CD8-positive, alpha-beta memory T cell (primary cell): Measurements from ENCODE around the gene ADGRL1. TPM values are rescaled to one million over a fixed set of nuclear protein-coding genes. Genes with fewer than 3 reads are reported as not detected.

Experiments used
- CTCF ChIA-PET: fragments of 350-600 bp; sonication (Branson Sonifier 250); formaldehyde crosslinking; loops from one replicate; lab custom pipeline; 2021; ENCODE audit warnings: antibody characterized with exemption; lab: Charles Lee
- POLR2A ChIA-PET: fragments of 350-600 bp; sonication (Branson Sonifier 250); formaldehyde crosslinking; loops from one replicate; lab custom pipeline; 2021; ENCODE audit warnings: antibody characterized with exemption; lab: Charles Lee
- DNase-seq, 5 donors: peaks; one replicate each; pipeline versions ENCODE4 v3.0.0 to v3.0.0-alpha.2; 2020 to 2022; ENCODE audit warnings: mixed read lengths in 1 of 5
- H3K27ac ChIP-seq: one replicate; pipeline ENCODE4 v1.7.0; 2013; ENCODE audit warnings: low read depth, mild to moderate bottlenecking, low read length, moderate library complexity
- H3K27me3 ChIP-seq: 2 replicates; pipeline ENCODE4 v1.7.0; 2013; ENCODE audit warnings: low read length, mild to moderate bottlenecking; ENCODE audit not compliant: insufficient read depth, poor library complexity, severe bottlenecking
- H3K36me3 ChIP-seq: 2 replicates; pipeline ENCODE4 v1.7.0; 2013; ENCODE audit warnings: mild to moderate bottlenecking, low read length, moderate library complexity; ENCODE audit not compliant: insufficient read depth
- H3K4me1 ChIP-seq: 2 replicates; pipeline ENCODE4 v1.7.0; 2013; ENCODE audit warnings: mild to moderate bottlenecking, low read length, moderate library complexity; ENCODE audit not compliant: insufficient read depth
- H3K4me3 ChIP-seq: 2 replicates; pipeline ENCODE4 v1.7.0; 2013; ENCODE audit warnings: mild to moderate bottlenecking, low read length
- H3K9me3 ChIP-seq: 2 replicates; pipeline ENCODE4 v1.7.0; 2013; ENCODE audit warnings: mild to moderate bottlenecking, low read length
- H3K27ac Mint-ChIP-seq, 8 donors: one replicate each; pipeline ENCODE4 v1.8.0; 2020 to 2021; ENCODE audit warnings: mixed read lengths in 8 of 8, mild to moderate bottlenecking in 6 of 8, inconsistent platforms in 3 of 8, moderate library complexity in 3 of 8
- H3K27me3 Mint-ChIP-seq, 2 donors: one replicate each; pipeline ENCODE4 v1.8.0; 2020 to 2021; ENCODE audit warnings: mixed read lengths in 2 of 2, mild to moderate bottlenecking in 1 of 2, moderate library complexity in 1 of 2
- H3K36me3 Mint-ChIP-seq, 3 donors: one replicate each; pipeline ENCODE4 v1.8.0; 2020 to 2021; ENCODE audit warnings: mixed read lengths in 3 of 3, inconsistent platforms in 1 of 3, mild to moderate bottlenecking in 1 of 3
- H3K4me1 Mint-ChIP-seq, 3 donors: one replicate each; pipeline ENCODE4 v1.8.0; 2020 to 2021; ENCODE audit warnings: mixed read lengths in 3 of 3, inconsistent platforms in 1 of 3, mild to moderate bottlenecking in 1 of 3
- H3K4me3 Mint-ChIP-seq, 7 donors: one replicate each; pipeline ENCODE4 v1.8.0; 2020 to 2021; ENCODE audit warnings: mixed read lengths in 7 of 7, mild to moderate bottlenecking in 6 of 7, moderate library complexity in 4 of 7, inconsistent platforms in 2 of 7
- H3K9me3 Mint-ChIP-seq, 5 donors: one replicate each; pipeline ENCODE4 v1.8.0; 2020 to 2022; ENCODE audit warnings: mixed read lengths in 5 of 5, mild to moderate bottlenecking in 3 of 5, moderate library complexity in 2 of 5, inconsistent platforms in 1 of 5
- polyA plus RNA-seq: library from polyadenylated mRNA; unstranded; fragments of 300-500 nt; fragmentation: Illumina TruSeq; gene quantifications from one replicate; pipeline ENCODE4 v1.2.3, GENCODE V29; 2021
- total RNA-seq, 2 experiments: library from RNA; stranded (reverse); gene quantifications; one replicate each; pipeline ENCODE4 v1.2.3, GENCODE V29; 2021

ADGRL1 gene
- total and polyA plus RNA-seq, 3 experiments from 2014 or later = 0.81 to 5.8 (median 5.8) TPM

DNA sequence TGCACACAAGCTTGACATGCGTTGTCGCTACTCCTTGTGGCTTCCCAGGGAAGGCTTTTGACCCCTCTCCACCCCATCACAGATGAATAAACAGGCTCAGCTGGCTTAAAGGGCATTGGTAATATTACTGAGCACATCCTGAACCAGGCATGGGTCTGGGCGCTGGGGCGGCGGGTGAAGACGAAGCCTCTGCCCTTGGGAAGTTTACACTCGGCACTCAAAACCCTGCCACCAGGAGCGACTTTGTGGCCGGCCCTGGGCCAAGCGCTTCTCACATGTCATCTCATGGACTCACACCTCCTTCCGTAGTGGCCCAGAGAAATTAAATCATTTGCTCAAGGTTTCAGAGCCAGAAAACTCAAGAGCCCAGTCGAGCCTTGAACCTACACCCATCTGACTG is 37.0 kb downstream of the ADGRL1 start:
- no peaks in the 10 kb centered on the region for H3K27me3 Mint-ChIP-seq
- peaks cover 10 to 24% (median 10%) of the 10 kb centered on the region in 3 donors for H3K36me3 Mint-ChIP-seq
- ChIA-PET POLR2A (no interaction called here), CTCF (interaction anchor here (1.0 to 4.9 kb wide), 2 partner anchors 32 to 233 kb away, joined by 4 to 21 read pairs; partner anchors contain the start of gene ASF1B)
- DNase-seq = no peak
- H3K9me3 Mint-ChIP-seq = no peaks in the 10 kb centered on the region
- Histone ChIP-seq H3K4me3 (no peak overlapping the region), H3K36me3 (peaks cover 10% of the 10 kb centered on the region), H3K4me1 (peaks cover 19% of the 10 kb centered on the region), H3K9me3 (no peaks in the 10 kb centered on the region), H3K27ac (no peak overlapping the region), H3K27me3 (no peaks in the 10 kb centered on the region)
- H3K4me3 Mint-ChIP-seq = no peak overlapping the region
- H3K4me1 Mint-ChIP-seq = peaks cover 23 to 28% (median 27%) of the 10 kb centered on the region in 3 donors
- H3K27ac Mint-ChIP-seq = peak overlapping the region in 4 of 8 donors; percentile 30 to 85 (median 54)

DNA sequence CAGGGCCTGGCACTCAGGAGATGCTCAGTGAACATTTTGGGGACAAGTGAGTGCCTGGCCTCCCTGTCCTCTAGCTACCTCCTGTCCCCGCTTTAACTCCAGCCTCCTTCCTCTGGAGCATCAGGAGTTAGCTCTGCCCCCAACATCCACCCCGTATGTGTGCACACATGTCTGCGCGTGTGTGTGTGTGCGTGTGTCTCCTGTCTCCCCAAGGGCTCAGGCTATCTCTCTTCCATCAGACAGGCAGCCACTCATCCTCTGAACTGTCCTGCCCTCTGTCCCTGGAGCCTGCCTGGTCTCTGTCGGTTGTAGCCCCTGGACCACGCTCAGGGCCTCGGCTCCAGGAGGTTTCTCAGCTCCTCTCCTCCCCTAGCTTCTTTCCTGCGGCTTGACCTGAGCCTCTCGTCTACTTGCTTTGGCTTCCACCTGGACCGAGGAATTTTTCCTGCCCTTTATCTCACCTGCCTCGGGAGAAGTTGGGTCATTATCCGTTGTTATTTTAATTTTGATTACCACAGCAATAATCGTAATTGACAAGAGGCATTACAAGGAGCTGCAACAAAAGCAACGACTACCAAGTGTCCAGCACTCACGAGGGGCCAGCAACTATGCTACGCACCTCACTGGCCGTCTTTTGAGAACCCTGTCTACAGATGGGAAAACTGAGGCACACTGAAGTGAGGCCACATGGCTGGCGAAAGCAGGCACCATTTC is 37.6 kb downstream of the ADGRL1 start:
- H3K27ac Mint-ChIP-seq = peak overlapping the region; percentile 13 to 87 (median 78)
- H3K4me1 Mint-ChIP-seq = peaks cover 23 to 28% (median 27%) of the 10 kb centered on the region in 3 donors
- H3K4me3 Mint-ChIP-seq = peak overlapping the region in 6 of 7 donors; percentile 4 to 70 (median 41)
- Histone ChIP-seq H3K27ac (no peak overlapping the region), H3K36me3 (peaks cover 10% of the 10 kb centered on the region), H3K4me3 (no peak overlapping the region), H3K9me3 (no peaks in the 10 kb centered on the region), H3K27me3 (no peaks in the 10 kb centered on the region), H3K4me1 (peaks cover 19% of the 10 kb centered on the region)
- ChIA-PET CTCF (interaction anchor here (1.0 to 4.9 kb wide), 3 partner anchors 18 to 233 kb away, joined by 3 to 21 read pairs (median 4); partner anchors contain the start of gene ASF1B), POLR2A (interaction anchor here (0.6 to 1.6 kb wide), 3 partner anchors 18 to 286 kb away, joined by 3 to 7 read pairs (median 5); partner anchors contain the start of gene ASF1B)
- H3K27me3 Mint-ChIP-seq = no peaks in the 10 kb centered on the region
- H3K36me3 Mint-ChIP-seq = peaks cover 10 to 21% (median 10%) of the 10 kb centered on the region in 3 donors
- no peaks in the 10 kb centered on the region for H3K9me3 Mint-ChIP-seq
- DNase-seq = no peak

DNA sequence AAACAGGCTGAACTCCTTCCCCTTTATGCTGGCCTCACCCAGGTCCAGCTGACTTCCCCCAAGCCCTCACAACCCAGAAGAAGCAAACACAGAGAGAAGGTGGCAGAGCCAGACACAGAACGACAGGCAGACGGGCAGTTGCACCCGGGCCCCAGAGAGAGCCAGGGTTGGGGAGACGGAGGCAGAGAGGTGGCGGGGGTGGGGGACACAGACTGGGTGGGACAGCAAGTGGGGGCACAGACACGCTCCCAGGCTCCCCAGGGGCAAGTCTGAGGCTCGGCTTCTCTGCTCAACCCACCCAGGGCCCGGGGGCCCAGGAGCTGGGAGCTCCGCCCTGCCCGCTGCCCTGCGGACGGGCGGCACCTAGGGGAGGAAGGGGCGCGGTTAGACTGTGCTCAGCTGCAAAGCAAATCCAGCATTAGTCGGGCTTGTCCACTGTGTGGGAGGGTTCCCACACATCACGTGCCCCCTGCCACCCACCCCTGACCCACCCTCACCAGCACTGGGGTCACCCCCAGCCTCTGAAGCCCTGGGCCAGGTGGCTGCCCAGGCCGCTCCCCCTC is 38.3 kb downstream of the ADGRL1 start:
- Histone ChIP-seq H3K4me3 (peak overlapping the region; percentile 64), H3K36me3 (peaks cover 10% of the 10 kb centered on the region), H3K27ac (no peak overlapping the region), H3K9me3 (no peaks in the 10 kb centered on the region), H3K4me1 (peaks cover 19% of the 10 kb centered on the region), H3K27me3 (no peaks in the 10 kb centered on the region)
- CTCF ChIA-PET = interaction anchor here (1.0 to 4.9 kb wide), 5 partner anchors 9 to 234 kb away, joined by 3 to 21 read pairs (median 4); partner anchors contain the start of gene ASF1B
- no peaks in the 10 kb centered on the region for H3K9me3 Mint-ChIP-seq
- POLR2A ChIA-PET = interaction anchor here (0.6 to 1.6 kb wide), 3 partner anchors 18 to 285 kb away, joined by 3 to 7 read pairs (median 5); partner anchors contain the start of gene ASF1B
- peak overlapping the region; percentile 73 to 92 (median 86) for H3K4me3 Mint-ChIP-seq
- peak overlapping the region; percentile 85 to 96 (median 92) for H3K27ac Mint-ChIP-seq
- no peaks in the 10 kb centered on the region for H3K27me3 Mint-ChIP-seq
- H3K4me1 Mint-ChIP-seq = peaks cover 23 to 28% (median 27%) of the 10 kb centered on the region in 3 donors
- DNase-seq = peak in 2 of 5 donors; percentile 20 to 40
- peaks cover 10 to 19% (median 10%) of the 10 kb centered on the region in 3 donors for H3K36me3 Mint-ChIP-seq

DNA sequence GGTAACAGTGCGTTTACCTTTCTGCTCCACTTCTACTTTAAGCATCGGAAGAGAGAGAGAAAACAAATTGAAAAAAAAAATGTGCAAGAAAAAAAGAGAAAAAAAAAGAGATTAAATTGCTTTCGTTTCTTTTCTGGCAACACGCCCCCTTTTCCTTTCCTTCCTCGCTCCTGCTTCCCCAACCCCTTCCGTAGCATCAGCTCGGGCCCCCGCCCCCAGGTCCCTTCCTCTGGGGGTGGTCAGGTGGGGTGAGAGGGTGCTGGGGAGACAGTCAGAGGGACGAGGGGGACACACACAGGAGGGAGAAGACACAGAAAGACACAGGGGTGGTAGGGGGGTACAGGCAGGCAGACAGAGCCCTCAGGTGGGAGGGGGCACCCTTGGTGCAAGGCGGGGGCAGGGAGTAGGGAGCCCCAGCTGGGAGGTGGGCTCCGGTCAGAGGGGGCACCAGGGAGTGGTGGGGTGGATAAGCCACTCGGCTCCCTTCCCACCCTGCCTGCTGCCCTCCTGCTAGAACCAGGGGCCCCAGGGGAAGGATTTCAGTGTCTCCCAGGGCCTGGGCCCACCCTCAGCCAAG is 38.9 kb downstream of the ADGRL1 start:
- H3K36me3 ChIP-seq = peaks cover 10% of the 10 kb centered on the region
- H3K27ac ChIP-seq = no peak overlapping the region
- Mint-ChIP-seq H3K9me3 (no peaks in the 10 kb centered on the region), H3K4me1 (peaks cover 23 to 28% (median 27%) of the 10 kb centered on the region in 3 donors), H3K27ac (peak overlapping the region; percentile 85 to 96 (median 92)), H3K36me3 (peaks cover 10 to 22% (median 10%) of the 10 kb centered on the region in 3 donors), H3K4me3 (peak overlapping the region; percentile 73 to 92 (median 86)), H3K27me3 (no peaks in the 10 kb centered on the region)
- no peaks in the 10 kb centered on the region for H3K27me3 ChIP-seq
- POLR2A ChIA-PET = interaction anchor here (1.3 to 1.6 kb wide), 2 partner anchors 17 to 30 kb away, joined by 5 to 7 read pairs; partner anchors contain the start of gene ASF1B
- CTCF ChIA-PET = interaction anchor here (0.9 to 4.9 kb wide), 5 partner anchors 9 to 53 kb away, joined by 3 to 21 read pairs (median 3); partner anchors contain the start of gene ASF1B
- H3K9me3 ChIP-seq = no peaks in the 10 kb centered on the region
- peak in 2 of 5 donors; percentile 22 to 37 for DNase-seq
- H3K4me3 ChIP-seq = peak overlapping the region; percentile 64
- peaks cover 19% of the 10 kb centered on the region for H3K4me1 ChIP-seq

DNA sequence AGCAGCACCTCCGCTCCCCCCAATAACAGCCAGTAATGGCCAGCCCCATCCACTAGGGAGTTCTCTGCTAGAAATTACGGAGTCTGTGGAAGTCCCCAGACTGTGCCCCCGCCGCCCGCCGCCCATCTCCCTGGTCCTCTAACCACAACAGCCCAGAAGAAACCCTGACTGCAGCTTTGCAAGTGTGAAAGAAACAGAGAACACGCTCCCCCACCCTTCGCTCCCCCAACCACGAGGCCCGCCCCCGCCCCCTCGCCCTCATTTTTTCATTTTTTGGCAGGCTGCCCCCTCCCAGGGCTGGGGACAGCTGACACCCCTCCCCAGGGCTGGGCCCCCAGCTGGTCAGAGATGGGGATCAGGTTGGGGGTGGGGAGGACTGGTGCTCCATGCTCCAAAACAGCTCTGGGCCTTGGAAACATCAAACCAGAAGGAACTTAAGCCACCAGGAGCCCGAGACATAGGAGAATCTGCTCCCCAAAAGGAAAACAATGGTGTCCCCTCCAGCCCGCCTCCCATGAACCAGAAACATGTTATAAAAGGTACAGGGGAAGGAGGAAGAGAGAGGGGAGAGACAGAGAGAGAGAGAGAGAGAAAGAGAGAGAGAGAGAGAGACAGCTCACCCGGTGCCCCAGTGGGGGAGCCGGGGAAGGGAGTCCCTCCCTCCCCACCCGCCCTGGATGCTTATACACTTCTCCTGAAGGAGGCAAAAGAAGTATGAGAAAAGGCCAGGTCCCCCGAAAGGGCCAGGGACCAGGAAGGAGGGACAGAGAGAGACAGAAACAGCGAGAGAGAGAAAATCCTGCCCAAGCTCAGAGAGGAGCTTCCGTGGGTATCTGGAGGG is 39.8 kb downstream of the ADGRL1 start:
- POLR2A ChIA-PET = no interaction called here

DNA sequence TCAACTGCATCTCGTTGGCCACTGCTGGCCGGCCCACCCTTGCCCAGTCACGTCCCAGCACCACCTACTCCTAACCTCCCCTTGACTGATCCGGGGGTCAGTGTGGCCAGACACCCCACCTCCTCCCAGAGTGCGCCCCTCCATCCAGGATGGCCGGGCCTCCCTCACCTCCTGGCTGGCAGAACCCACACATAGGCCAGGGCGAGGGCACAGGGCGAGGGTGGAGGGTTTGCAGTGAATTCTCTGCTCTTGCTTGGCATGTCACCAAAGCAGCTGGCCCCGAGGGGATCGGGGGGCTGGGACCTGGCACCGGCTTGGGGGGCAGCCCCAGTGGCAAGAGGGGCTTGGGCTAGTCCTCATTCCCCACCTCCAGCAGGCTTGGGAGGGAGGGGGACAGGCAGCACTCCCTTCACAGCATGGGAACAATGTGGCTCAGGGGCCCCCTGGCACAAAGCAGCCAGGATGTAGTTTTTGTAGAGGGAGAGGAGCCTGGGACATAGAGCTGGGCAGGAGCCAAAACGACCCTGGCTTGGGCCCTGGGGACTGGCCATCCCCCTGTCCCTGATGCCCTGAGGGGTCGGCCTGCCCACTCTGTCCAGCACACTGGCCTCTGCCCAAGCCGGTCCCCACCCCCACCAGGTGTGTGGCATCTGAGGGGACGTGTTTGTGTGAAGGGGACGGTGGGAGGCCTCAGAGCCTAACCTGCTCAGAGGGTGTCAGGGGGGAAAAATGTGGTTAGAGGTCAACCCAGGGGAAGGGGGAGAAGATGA is 41.1 kb downstream of the ADGRL1 start:
- H3K4me3 Mint-ChIP-seq = no peak overlapping the region
- H3K27ac Mint-ChIP-seq = no peak overlapping the region
- ChIA-PET CTCF (interaction anchor here (4.9 kb wide), 1 partner anchor 28 kb away, joined by 21 read pairs; the partner anchor contains the start of gene ASF1B), POLR2A (interaction anchor here (0.5 kb wide), 1 partner anchor 188 kb away, joined by 4 read pairs; no protein-coding TSS in a partner anchor)
- H3K4me1 ChIP-seq = peaks cover 19% of the 10 kb centered on the region
- no peak overlapping the region for H3K27ac ChIP-seq
- H3K4me3 ChIP-seq = no peak overlapping the region
- no peaks in the 10 kb centered on the region for H3K27me3 ChIP-seq
- peaks cover 23 to 28% (median 27%) of the 10 kb centered on the region in 3 donors for H3K4me1 Mint-ChIP-seq
- no peaks in the 10 kb centered on the region for H3K27me3 Mint-ChIP-seq
- peaks cover 0 to 5% (median under 1%) of the 10 kb centered on the region in 3 donors for H3K36me3 Mint-ChIP-seq
- H3K36me3 ChIP-seq = peaks cover 1% of the 10 kb centered on the region
- DNase-seq = no peak
- H3K9me3 ChIP-seq = no peaks in the 10 kb centered on the region
- no peaks in the 10 kb centered on the region for H3K9me3 Mint-ChIP-seq

More for the DNA sequence above, 39.8 kb downstream of the ADGRL1 start:
- Mint-ChIP-seq H3K36me3 (peaks cover 8 to 18% (median 10%) of the 10 kb centered on the region in 3 donors), H3K4me1 (peaks cover 23 to 28% (median 27%) of the 10 kb centered on the region in 3 donors), H3K4me3 (peak overlapping the region; percentile 73 to 92 (median 86)), H3K9me3 (no peaks in the 10 kb centered on the region), H3K27ac (peak overlapping the region; percentile 85 to 96 (median 90)), H3K27me3 (no peaks in the 10 kb centered on the region)
- Histone ChIP-seq H3K36me3 (peaks cover 7% of the 10 kb centered on the region), H3K9me3 (no peaks in the 10 kb centered on the region), H3K27me3 (no peaks in the 10 kb centered on the region), H3K4me3 (peak overlapping the region; percentile 64), H3K27ac (no peak overlapping the region), H3K4me1 (peaks cover 19% of the 10 kb centered on the region)
- peak in 3 of 5 donors; percentile 34 to 43 (median 38) for DNase-seq
- CTCF ChIA-PET = interaction anchor here (0.9 to 4.9 kb wide), 4 partner anchors 8 to 52 kb away, joined by 3 to 21 read pairs (median 4); partner anchors contain the start of gene ASF1B
